ENCODE results near the gene RPS6KA1.
A peak's percentile ranks its signal among the peaks of the same experiment; 100 is the strongest.

RPS6KA1 gene

GRCh38 chr1:26553942-26554682 lies 24.6 kb downstream of the RPS6KA1 start:
- H3K27me3 ChIP-seq (ENCODE audit: insufficient read depth, poor library complexity, severe bottlenecking): no peaks in the 10 kb centered on the region
- TF ChIP-seq POLR2AphosphoS5 (IDR thresholded peaks at IDR 0.05; ENCODE audit: low read depth) (peak; percentile 57; the same call in 1 of the 2 replicates), SPI1 (IDR thresholded peaks at IDR 0.05; ENCODE audit: borderline replicate concordance, low read depth) (no peak)
- DNase-seq (ENCODE audit: low read depth in 1 of 2, low spot score in 1 of 2): peak; percentile 70 to 86
- H3K27ac ChIP-seq (replicated peaks): peak overlapping the region; percentile 41
- H3K4me3 ChIP-seq (replicated peaks; ENCODE audit: insufficient read depth, low read length): no peak overlapping the region

- no peak for TF ChIP-seq POLR2AphosphoS5 (IDR thresholded peaks at IDR 0.05; ENCODE audit: low read depth)
- no peak for TF ChIP-seq GABPA (IDR thresholded peaks at IDR 0.05; ENCODE audit: low read depth)
- no peak for TF ChIP-seq REST (IDR thresholded peaks at IDR 0.05; ENCODE audit: insufficient replicate concordance, low read depth)
- H3K27me3 ChIP-seq (ENCODE audit: insufficient read depth, poor library complexity, severe bottlenecking): no peaks in the 10 kb centered on the region
- no peak for DNase-seq (ENCODE audit: low read depth in 1 of 2, low spot score in 1 of 2)
- H3K4me3 ChIP-seq (replicated peaks; ENCODE audit: insufficient read depth, low read length): no peak overlapping the region
- peak overlapping the region; percentile 30 for H3K27ac ChIP-seq (replicated peaks)
Measured at GRCh38 chr1:26554781-26555180, 25.2 kb downstream of the RPS6KA1 start.

GRCh38 chr1:26555550-26555981 lies 26.0 kb downstream of the RPS6KA1 start:
- peak in 1 of 2 experiments; percentile 16 for DNase-seq (ENCODE audit: low read depth in 1 of 2, low spot score in 1 of 2)
- H3K27me3 ChIP-seq (ENCODE audit: insufficient read depth, poor library complexity, severe bottlenecking): no peaks in the 10 kb centered on the region
- TF ChIP-seq GABPA (IDR thresholded peaks at IDR 0.05; ENCODE audit: low read depth) (no peak), REST (IDR thresholded peaks at IDR 0.05; ENCODE audit: insufficient replicate concordance, low read depth) (no peak), POLR2AphosphoS5 (IDR thresholded peaks at IDR 0.05; ENCODE audit: low read depth) (peak; percentile 58; the same call in 1 of the 2 replicates), SPI1 (IDR thresholded peaks at IDR 0.05; ENCODE audit: borderline replicate concordance, low read depth) (no peak)

GRCh38 chr1:26556111-26556510 lies 26.6 kb downstream of the RPS6KA1 start:
- DNase-seq (ENCODE audit: low read depth in 1 of 2, low spot score in 1 of 2): no peak
- TF ChIP-seq CTCF (IDR thresholded peaks at IDR 0.05; ENCODE audit: insufficient read depth, low read length): no peak
- TF ChIP-seq SPI1 (IDR thresholded peaks at IDR 0.05; ENCODE audit: borderline replicate concordance, low read depth): no peak
- no peak for TF ChIP-seq REST (IDR thresholded peaks at IDR 0.05; ENCODE audit: insufficient replicate concordance, low read depth)
- no peak overlapping the region for H3K27ac ChIP-seq (replicated peaks)
- H3K27me3 ChIP-seq (ENCODE audit: insufficient read depth, poor library complexity, severe bottlenecking): no peaks in the 10 kb centered on the region
- H3K4me3 ChIP-seq (replicated peaks; ENCODE audit: insufficient read depth, low read length): no peak overlapping the region

More at GRCh38 chr1:26555550-26555981, 26.0 kb downstream of the RPS6KA1 start:
- peak overlapping the region; percentile 30 for H3K27ac ChIP-seq (replicated peaks)
- H3K4me3 ChIP-seq (replicated peaks; ENCODE audit: insufficient read depth, low read length): no peak overlapping the region

Measured in HL-60 (cell line).